Astrocyte of the spinal cord (primary cell): ENCODE data around the gene C9.

ENCODE experiments used
- DNase-seq: peaks from one replicate; pipeline ENCODE4 v3.0.0; 2011; ENCODE audit warnings: low read depth, low spot score
- H3K4me3 ChIP-seq: 2 replicates; pipeline ENCODE4 v1.5.1; 2011; ENCODE audit warnings: low read depth, mild to moderate bottlenecking, low read length, moderate library complexity
- in situ Hi-C: cut with HindIII; loops from 2 replicates; pipeline ENCODE4 v1.10.0; 2017; ENCODE audit warnings: low sequenced_read_pairs
- TF ChIP-seq, protein P1 (sequence below): IDR thresholded peaks from 2 replicates; pipeline ENCODE4 v1.5.1; 2012; ENCODE audit warnings: low read depth, mild to moderate bottlenecking, low read length, inconsistent platforms

Gene C9

DNA sequence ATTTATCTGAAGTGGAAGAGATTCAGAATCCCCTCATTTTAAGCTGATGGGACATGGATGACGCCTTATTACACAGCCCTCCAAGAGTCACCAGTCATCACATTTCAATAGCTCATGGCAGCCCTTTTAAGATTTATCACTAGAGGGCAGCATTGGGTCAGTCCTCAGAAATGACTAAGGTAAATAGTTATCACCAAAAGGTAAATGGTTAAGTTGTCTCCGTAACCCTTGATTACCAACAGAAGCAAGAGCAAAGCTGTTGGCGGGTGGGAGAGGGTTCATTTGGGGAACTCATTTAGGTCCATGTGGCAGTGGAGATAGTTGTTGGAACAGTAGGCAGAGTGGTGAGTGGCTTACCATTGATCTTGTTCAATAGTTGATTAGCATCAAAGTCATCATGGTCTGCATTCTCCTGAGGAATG is 12.0 kb upstream of the C9 start:
- in situ Hi-C loops, result no loop called here
- TF ChIP-seq, protein P1, sequence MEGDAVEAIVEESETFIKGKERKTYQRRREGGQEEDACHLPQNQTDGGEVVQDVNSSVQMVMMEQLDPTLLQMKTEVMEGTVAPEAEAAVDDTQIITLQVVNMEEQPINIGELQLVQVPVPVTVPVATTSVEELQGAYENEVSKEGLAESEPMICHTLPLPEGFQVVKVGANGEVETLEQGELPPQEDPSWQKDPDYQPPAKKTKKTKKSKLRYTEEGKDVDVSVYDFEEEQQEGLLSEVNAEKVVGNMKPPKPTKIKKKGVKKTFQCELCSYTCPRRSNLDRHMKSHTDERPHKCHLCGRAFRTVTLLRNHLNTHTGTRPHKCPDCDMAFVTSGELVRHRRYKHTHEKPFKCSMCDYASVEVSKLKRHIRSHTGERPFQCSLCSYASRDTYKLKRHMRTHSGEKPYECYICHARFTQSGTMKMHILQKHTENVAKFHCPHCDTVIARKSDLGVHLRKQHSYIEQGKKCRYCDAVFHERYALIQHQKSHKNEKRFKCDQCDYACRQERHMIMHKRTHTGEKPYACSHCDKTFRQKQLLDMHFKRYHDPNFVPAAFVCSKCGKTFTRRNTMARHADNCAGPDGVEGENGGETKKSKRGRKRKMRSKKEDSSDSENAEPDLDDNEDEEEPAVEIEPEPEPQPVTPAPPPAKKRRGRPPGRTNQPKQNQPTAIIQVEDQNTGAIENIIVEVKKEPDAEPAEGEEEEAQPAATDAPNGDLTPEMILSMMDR, result peak; percentile 74
- peak; percentile 56 for DNase-seq
- no peak overlapping the region for H3K4me3 ChIP-seq

DNA sequence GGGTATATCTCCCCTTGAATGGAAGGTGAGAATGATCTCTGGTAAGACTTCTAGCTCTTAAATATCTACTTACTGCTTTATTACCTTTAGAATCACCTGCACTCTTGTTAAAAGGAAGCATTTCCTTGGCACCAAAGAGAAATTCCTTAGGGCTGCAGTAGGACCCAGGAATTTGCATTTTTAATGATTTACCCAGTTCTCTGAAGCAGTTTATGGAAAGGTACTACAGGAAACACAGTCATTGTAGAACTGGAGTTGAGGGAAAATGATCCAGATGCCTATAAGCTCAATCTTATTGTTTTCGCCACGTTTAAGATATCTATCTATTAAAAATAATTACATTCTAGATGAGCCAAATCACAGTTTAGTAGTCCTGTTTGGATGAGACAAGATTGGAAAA is 9.5 kb upstream of the C9 start:
- H3K4me3 ChIP-seq, result no peak overlapping the region
- in situ Hi-C loops, result no loop called here
- DNase-seq, result no peak
- TF ChIP-seq, protein P1, result no peak

DNA sequence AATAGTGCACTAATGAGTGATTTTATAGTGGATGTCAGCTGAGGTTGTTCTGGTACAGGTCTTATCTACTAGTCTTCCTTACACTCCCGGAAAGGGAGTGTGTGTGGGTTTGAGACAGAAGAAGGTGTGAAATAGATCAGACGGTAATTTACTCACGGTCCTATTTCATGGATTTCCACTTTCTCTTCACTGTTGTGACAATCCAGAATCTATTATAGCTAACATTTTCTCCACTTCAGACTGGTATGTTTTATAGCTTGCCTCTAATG is 7.0 kb upstream of the C9 start:
- in situ Hi-C loops, result no loop called here
- TF ChIP-seq, protein P1, result no peak
- H3K4me3 ChIP-seq, result no peak overlapping the region
- no peak for DNase-seq

DNA sequence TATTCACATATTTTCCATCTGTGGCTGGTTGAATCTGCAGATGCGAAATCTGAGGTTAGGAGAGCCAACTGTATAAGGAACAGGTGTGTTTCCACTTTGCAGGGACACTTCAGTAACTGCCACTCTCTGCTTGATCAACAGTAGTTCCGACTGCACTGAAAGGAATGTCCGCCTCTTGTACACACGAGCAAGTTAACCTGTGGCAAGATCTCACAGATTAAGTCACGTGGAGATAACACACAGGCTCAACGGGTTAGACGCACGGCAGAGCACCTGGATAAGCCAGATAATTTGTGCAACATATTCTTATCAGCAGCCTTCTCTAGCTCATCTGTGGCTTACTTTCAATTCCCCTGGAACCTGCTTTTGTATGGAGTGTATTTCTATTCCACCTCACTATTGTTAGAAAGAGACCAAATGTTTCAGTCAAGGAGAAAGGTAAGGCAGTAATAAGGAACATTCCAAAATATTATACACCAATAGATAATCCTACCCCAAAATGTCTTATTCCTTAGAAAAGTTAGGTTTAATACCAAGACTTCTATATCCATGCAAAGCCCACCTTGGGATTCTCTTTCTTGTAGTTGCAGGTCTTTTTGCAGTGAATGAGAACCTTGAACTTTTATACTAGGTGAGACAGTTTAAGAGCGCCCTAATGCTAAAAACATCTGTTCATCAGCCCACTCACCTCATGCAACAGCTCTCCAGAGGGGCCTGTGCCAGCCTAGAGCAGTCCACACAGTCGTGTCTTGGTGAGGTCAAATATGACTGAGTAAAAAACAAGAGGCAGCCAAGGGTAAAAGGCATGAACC is 6.5 kb upstream of the C9 start:
- in situ Hi-C loops, result no loop called here

DNA sequence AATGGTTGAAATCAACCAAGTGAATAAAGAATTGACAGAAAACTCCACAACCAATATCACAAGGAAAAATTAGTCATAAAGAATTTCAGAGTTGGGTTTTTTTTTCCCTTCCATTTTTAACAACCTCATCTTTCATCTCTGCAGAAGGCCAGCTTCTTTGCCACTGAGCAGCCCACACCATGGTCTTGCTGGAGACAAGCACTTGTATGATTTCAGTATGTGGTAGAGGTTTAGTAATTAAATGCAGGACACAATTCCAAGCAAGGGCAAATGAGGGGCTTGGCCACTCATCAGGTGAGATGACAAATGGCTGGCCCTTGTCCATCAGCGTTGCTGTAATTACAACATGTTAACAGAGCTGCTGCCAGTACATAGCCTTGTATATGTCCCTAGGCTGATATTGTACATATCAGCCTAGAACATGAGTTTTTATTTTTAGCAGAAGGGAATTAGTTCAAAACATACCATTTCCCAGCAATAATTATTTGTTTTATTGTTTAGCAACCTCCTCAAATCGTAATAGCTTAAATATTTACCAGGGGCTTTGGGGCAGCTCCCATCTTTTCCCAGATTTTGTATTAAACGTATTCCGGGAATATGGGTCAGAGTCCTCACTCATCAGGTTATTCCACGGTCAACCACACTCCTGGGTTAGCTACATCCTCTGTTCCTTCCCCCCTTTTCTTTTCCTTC is 5.0 kb upstream of the C9 start:
- in situ Hi-C loops, result no loop called here
- TF ChIP-seq, protein P1, result no peak
- DNase-seq, result no peak
- no peak overlapping the region for H3K4me3 ChIP-seq

More for the DNA sequence above, 6.5 kb upstream of the C9 start:
- DNase-seq, result no peak
- TF ChIP-seq, protein P1, result no peak
- H3K4me3 ChIP-seq, result no peak overlapping the region

DNA sequence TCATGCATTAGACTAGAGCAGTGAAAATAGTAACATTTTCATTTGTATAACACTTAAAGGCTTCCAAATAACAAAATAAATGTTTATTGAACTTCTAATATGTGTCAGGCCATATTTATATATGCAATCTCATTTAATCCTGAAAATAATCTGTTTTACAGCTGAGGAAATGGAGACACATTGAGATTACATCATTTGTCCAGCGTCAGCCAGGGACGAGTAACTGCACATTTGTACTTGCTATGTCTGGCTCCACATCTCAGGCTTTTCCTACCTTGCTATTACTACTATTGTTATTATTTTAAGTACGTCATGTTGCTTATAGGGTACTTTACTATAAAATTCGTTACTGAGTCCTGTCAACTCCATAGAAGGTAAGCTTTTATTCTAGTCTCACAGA is 3.8 kb upstream of the C9 start:
- no peak overlapping the region for H3K4me3 ChIP-seq
- in situ Hi-C loops, result no loop called here
- TF ChIP-seq, protein P1, result no peak
- DNase-seq, result no peak
